MM.1S (cell line): ENCODE data around the gene PRR19.

Experiments
- DNase-seq: peaks from one replicate; pipeline ENCODE4 v3.0.0-alpha.2; 2015
- H2AFZ ChIP-seq: fragments of 300-600 bp; sonication (generic); 2 replicates; pipeline ENCODE4 v1.6.0; 2016; ENCODE audit warnings: antibody characterized with exemption, low read length
- H3F3A ChIP-seq: fragments of 300-600 bp; sonication (generic); 2 replicates; pipeline ENCODE4 v1.6.1; 2016; ENCODE audit warnings: mild to moderate bottlenecking, antibody characterized with exemption, low read length, moderate library complexity, mixed read lengths; ENCODE audit not compliant: insufficient read depth
- H3K27ac ChIP-seq: fragments of 300-600 bp; sonication (generic); 2 replicates; pipeline ENCODE4 v1.5.1; 2016; ENCODE audit warnings: mild to moderate bottlenecking, low read length
- H3K27me3 ChIP-seq: fragments of 300-600 bp; sonication (generic); replicated peaks from 2 replicates; pipeline ENCODE4 v1.6.0; 2016; ENCODE audit warnings: low read length; ENCODE audit not compliant: insufficient read depth
- H3K36me3 ChIP-seq: fragments of 300-600 bp; sonication (generic); replicated peaks from 2 replicates; pipeline ENCODE4 v1.6.1; 2016; ENCODE audit warnings: mild to moderate bottlenecking, low read length, mixed read lengths; ENCODE audit not compliant: insufficient read depth
- H3K4me1 ChIP-seq: fragments of 300-600 bp; sonication (generic); 2 replicates; pipeline ENCODE4 v1.6.1; 2016; ENCODE audit warnings: low read length, mixed read lengths
- H3K4me2 ChIP-seq: fragments of 300-600 bp; sonication (generic); 2 replicates; pipeline ENCODE4 v1.6.0; 2016; ENCODE audit warnings: low read depth, low read length
- H3K4me3 ChIP-seq: fragments of 300-600 bp; sonication (generic); 2 replicates; pipeline ENCODE4 v1.5.1; 2016; ENCODE audit warnings: low read length, mixed read lengths
- H3K79me2 ChIP-seq: fragments of 300-600 bp; sonication (generic); 2 replicates; pipeline ENCODE4 v1.6.1; 2016; ENCODE audit warnings: mixed run types, low read length, mixed read lengths
- H3K9ac ChIP-seq: fragments of 300-600 bp; sonication (generic); 2 replicates; pipeline ENCODE4 v1.6.1; 2016; ENCODE audit warnings: low read length, mixed read lengths
- H3K9me2 ChIP-seq: fragments of 300-600 bp; sonication (generic); replicated peaks from 2 replicates; pipeline ENCODE4 v1.6.1; 2016; ENCODE audit warnings: mild to moderate bottlenecking, low read length, mixed read lengths; ENCODE audit not compliant: insufficient read depth
- H3K9me3 ChIP-seq: fragments of 300-600 bp; sonication (generic); replicated peaks from 2 replicates; pipeline ENCODE4 v1.6.1; 2016; ENCODE audit warnings: mild to moderate bottlenecking, low read length, mixed read lengths; ENCODE audit not compliant: insufficient read depth
- H4K20me1 ChIP-seq: fragments of 300-600 bp; sonication (generic); 2 replicates; pipeline ENCODE4 v1.6.1; 2016; ENCODE audit warnings: mild to moderate bottlenecking, low read length, moderate library complexity, mixed read lengths; ENCODE audit not compliant: insufficient read depth
- CTCF ChIP-seq: fragments of 300-600 bp; sonication (generic); IDR thresholded peaks from 2 replicates; pipeline ENCODE4 v1.5.1; 2016; ENCODE audit warnings: antibody characterized with exemption, low read length, mixed read lengths
- EZH2 ChIP-seq: fragments of 300-600 bp; sonication (generic); optimal IDR thresholded peaks from 2 replicates; pipeline ENCODE3; 2017; ENCODE audit warnings: low read depth, mild to moderate bottlenecking, antibody characterized with exemption, low read length, mixed read lengths
- EZH2phosphoT487 ChIP-seq: fragments of 300-600 bp; sonication (generic); IDR thresholded peaks from 2 replicates; pipeline ENCODE4 v1.6.1; 2018; ENCODE audit warnings: antibody characterized with exemption, low read length

PRR19 gene

GRCh38 chr19:42333018-42333417 is 31.1 kb downstream of the PRR19 start:
- no peak for DNase-seq
- no peaks in the 10 kb centered on the region for H3K79me2 ChIP-seq
- H3F3A ChIP-seq = no peaks in the 10 kb centered on the region
- no peaks in the 10 kb centered on the region for H3K4me1 ChIP-seq
- no peaks in the 10 kb centered on the region for H4K20me1 ChIP-seq
- H3K4me3 ChIP-seq = no peak overlapping the region
- no peaks in the 10 kb centered on the region for H3K9me3 ChIP-seq
- H2AFZ ChIP-seq = no peak overlapping the region
- H3K36me3 ChIP-seq = no peaks in the 10 kb centered on the region
- TF ChIP-seq EZH2phosphoT487 (no peak), CTCF (no peak), EZH2 (no peak)
- no peak overlapping the region for H3K4me2 ChIP-seq
- H3K9ac ChIP-seq = no peak overlapping the region
- no peak overlapping the region for H3K27ac ChIP-seq
- no peaks in the 10 kb centered on the region for H3K27me3 ChIP-seq
- H3K9me2 ChIP-seq = no peaks in the 10 kb centered on the region

GRCh38 chr19:42333975-42334696 is 32.2 kb downstream of the PRR19 start:
- H3F3A ChIP-seq = no peaks in the 10 kb centered on the region
- H3K4me1 ChIP-seq = no peaks in the 10 kb centered on the region
- H3K27me3 ChIP-seq = no peaks in the 10 kb centered on the region
- H2AFZ ChIP-seq = no peak overlapping the region
- H3K79me2 ChIP-seq = no peaks in the 10 kb centered on the region
- no peak overlapping the region for H3K4me2 ChIP-seq
- no peaks in the 10 kb centered on the region for H4K20me1 ChIP-seq
- H3K9me2 ChIP-seq = no peaks in the 10 kb centered on the region
- no peak overlapping the region for H3K9ac ChIP-seq
- no peaks in the 10 kb centered on the region for H3K36me3 ChIP-seq
- no peak overlapping the region for H3K27ac ChIP-seq
- H3K9me3 ChIP-seq = no peaks in the 10 kb centered on the region
- no peak for DNase-seq
- H3K4me3 ChIP-seq = no peak overlapping the region
- TF ChIP-seq EZH2phosphoT487 (no peak), EZH2 (no peak), CTCF (no peak)

- Histone ChIP-seq H3K9me3 (no peaks in the 10 kb centered on the region), H3K79me2 (no peaks in the 10 kb centered on the region), H3K9ac (no peak overlapping the region), H3K9me2 (no peaks in the 10 kb centered on the region), H2AFZ (no peak overlapping the region), H3K4me3 (no peak overlapping the region), H3K4me1 (no peaks in the 10 kb centered on the region), H3K4me2 (no peak overlapping the region), H4K20me1 (no peaks in the 10 kb centered on the region), H3F3A (no peaks in the 10 kb centered on the region), H3K27ac (no peak overlapping the region), H3K27me3 (no peaks in the 10 kb centered on the region), H3K36me3 (no peaks in the 10 kb centered on the region)
- no peak for DNase-seq
- TF ChIP-seq EZH2 = no peak
Measured at GRCh38 chr19:42334697-42335373, 32.9 kb downstream of the PRR19 start.

- no peak overlapping the region for H3K9ac ChIP-seq
Measured at GRCh38 chr19:42335374-42335936, 33.5 kb downstream of the PRR19 start.

More at GRCh38 chr19:42335374-42335936, 33.5 kb downstream of the PRR19 start:
- Histone ChIP-seq H3K4me3 (no peak overlapping the region), H3K4me1 (no peaks in the 10 kb centered on the region), H3K4me2 (no peak overlapping the region), H3K27me3 (no peaks in the 10 kb centered on the region), H3K27ac (no peak overlapping the region), H3K9me3 (no peaks in the 10 kb centered on the region), H3K79me2 (no peaks in the 10 kb centered on the region), H4K20me1 (no peaks in the 10 kb centered on the region), H3K36me3 (no peaks in the 10 kb centered on the region), H2AFZ (no peak overlapping the region), H3F3A (no peaks in the 10 kb centered on the region), H3K9me2 (no peaks in the 10 kb centered on the region)
- DNase-seq = no peak
- TF ChIP-seq EZH2phosphoT487 = no peak
